A549 (cell line): Measurements from ENCODE around the gene ADAM8. TPM values are rescaled to one million over a fixed set of nuclear protein-coding genes. Genes with fewer than 3 reads are reported as not detected.

Experiments used
- ATOH8 ChIP-seq: fragments of 250-450 bp; sonication (Bioruptor Pico); IDR thresholded peaks from 2 replicates; pipeline ENCODE4 v1.5.0; 2020; ENCODE audit warnings: low read depth, mild to moderate bottlenecking, moderate library complexity
- BCL3 ChIP-seq: fragments of >200 bp; sonication (Bioruptor Twin); formaldehyde crosslinking; IDR thresholded peaks from 3 replicates; pipeline ENCODE4 v1.6.1; 2016
- BHLHE40 ChIP-seq: IDR thresholded peaks from 2 replicates; pipeline ENCODE4 v1.6.1; 2012; ENCODE audit warnings: low read depth, low read length, inconsistent platforms
- CEBPB ChIP-seq, 2 experiments: fragments of >200 bp in 1 of 2; sonication (Bioruptor Twin) in 1 of 2; formaldehyde crosslinking in 1 of 2; IDR thresholded peaks; 2 replicates each; pipeline ENCODE4 v1.6.1; 2012 to 2016
- CHD4 ChIP-seq: fragments of 200-600 bp; sonication (generic); IDR thresholded peaks from 2 replicates; pipeline ENCODE4 v1.6.1; 2016; ENCODE audit warnings: antibody characterized with exemption, mild to moderate bottlenecking, borderline replicate concordance
- CTCF ChIP-seq: fragments of >200 bp; sonication (Bioruptor Twin); formaldehyde crosslinking; IDR thresholded peaks from 3 replicates; pipeline ENCODE4 v1.5.1; 2016
- FOSB ChIP-seq: fragments of 250-450 bp; sonication (Bioruptor Pico); IDR thresholded peaks from 2 replicates; pipeline ENCODE4 v1.5.0; 2020; ENCODE audit warnings: mild to moderate bottlenecking, moderate library complexity
- FOSL2 ChIP-seq, 2 experiments: fragments of 450-650 bp in 1 of 2; fragments of >200 bp in 1 of 2; sonication (Bioruptor Twin) in 1 of 2; formaldehyde crosslinking; IDR thresholded peaks; 2 replicates each; pipeline versions ENCODE4 v1.5.0 to v1.6.1; 2016 to 2020; ENCODE audit warnings: mild to moderate bottlenecking in 1 of 2, moderate library complexity in 1 of 2
- FOXS1 ChIP-seq: fragments of 250-450 bp; sonication (Bioruptor Pico); IDR thresholded peaks from 2 replicates; pipeline ENCODE4 v1.5.0; 2020; ENCODE audit warnings: mild to moderate bottlenecking, moderate library complexity
- HDAC2 ChIP-seq: fragments of 200-600 bp; sonication (generic); IDR thresholded peaks from 2 replicates; pipeline ENCODE4 v1.6.1; 2016
- HEYL ChIP-seq: fragments of 250-450 bp; sonication (Bioruptor Pico); IDR thresholded peaks from 2 replicates; pipeline ENCODE4 v1.8.0; 2021; ENCODE audit warnings: mild to moderate bottlenecking, moderate library complexity
- HOXA7 ChIP-seq: fragments of 250-450 bp; sonication (Bioruptor Pico); IDR thresholded peaks from 2 replicates; pipeline ENCODE4 v1.5.0; 2020; ENCODE audit warnings: mild to moderate bottlenecking, moderate library complexity
- JUN ChIP-seq, 2 experiments: fragments of >200 bp; sonication (Bioruptor Twin); formaldehyde crosslinking; IDR thresholded peaks; 2 replicates in 1 of 2; 3 replicates in 1 of 2; pipeline ENCODE4 v1.6.1; 2016 to 2017
- KDM1A ChIP-seq: fragments of 200-600 bp; sonication (generic); IDR thresholded peaks from 2 replicates; pipeline ENCODE4 v1.6.1; 2016; ENCODE audit warnings: low read depth, mild to moderate bottlenecking
- MAFK ChIP-seq: fragments of 450-650 bp; IDR thresholded peaks from 2 replicates; pipeline ENCODE4 v1.6.1; 2014; ENCODE audit not compliant: partially characterized antibody
- MAX ChIP-seq: IDR thresholded peaks from 2 replicates; pipeline ENCODE4 v1.6.1; 2012
- MAZ ChIP-seq: fragments of 150-350 bp; IDR thresholded peaks from 2 replicates; pipeline ENCODE4 v1.6.1; 2014; ENCODE audit warnings: antibody characterized with exemption, low read depth, low read length, borderline replicate concordance
- NPAS2 ChIP-seq: fragments of 250-450 bp; sonication (Bioruptor Pico); IDR thresholded peaks from 2 replicates; pipeline ENCODE4 v1.8.0; 2022; ENCODE audit warnings: mild to moderate bottlenecking, moderate library complexity, borderline replicate concordance
- PHF8 ChIP-seq: fragments of 200-600 bp; sonication (generic); IDR thresholded peaks from 2 replicates; pipeline ENCODE4 v1.6.1; 2016; ENCODE audit warnings: low read depth, mild to moderate bottlenecking, antibody characterized with exemption, moderate library complexity, borderline replicate concordance
- POLR2A ChIP-seq: IDR thresholded peaks from 2 replicates; pipeline ENCODE4 v1.6.1; 2012; ENCODE audit warnings: mild to moderate bottlenecking, low read length
- RCOR1 ChIP-seq: fragments of 150-350 bp; IDR thresholded peaks from 2 replicates; pipeline ENCODE4 v1.6.1; 2014; ENCODE audit warnings: antibody characterized with exemption, low read length, low read depth
- SMC3 ChIP-seq: fragments of >200 bp; sonication (Bioruptor Twin); formaldehyde crosslinking; IDR thresholded peaks from 3 replicates; pipeline ENCODE4 v1.6.1; 2018; ENCODE audit warnings: inconsistent platforms
- ZC3H11A ChIP-seq: fragments of 450-650 bp; IDR thresholded peaks from 2 replicates; pipeline ENCODE4 v1.6.1; 2014; ENCODE audit warnings: antibody characterized with exemption, mild to moderate bottlenecking
- ZFP36 ChIP-seq: fragments of 450-650 bp; IDR thresholded peaks from 2 replicates; pipeline ENCODE4 v1.6.1; 2014; ENCODE audit warnings: borderline replicate concordance; ENCODE audit not compliant: partially characterized antibody
- ZNF302 ChIP-seq: fragments of 250-450 bp; sonication (Bioruptor Pico); IDR thresholded peaks from 2 replicates; pipeline ENCODE4 v1.9.0; 2021; ENCODE audit warnings: inconsistent platforms, mild to moderate bottlenecking, moderate library complexity
- polyA plus RNA-seq, 4 experiments: library from polyadenylated mRNA; depleted of rRNA in 3 of 4; stranded (reverse); fragments of >200 nt; fragmentation: RNase III in 1 of 4; extraction: RNeasy Plus Mini Kit Qiagen cat#74134 plus additional on column Dnase treatment in 1 of 4; gene quantifications; 2 replicates in 3 of 4; 3 replicates in 1 of 4; pipeline ENCODE4 v1.2.3, GENCODE V29; 2011 to 2017
- TF ChIP-seq, protein P1 (sequence below): fragments of >200 bp; sonication (Bioruptor Twin); formaldehyde crosslinking; IDR thresholded peaks from 2 replicates; pipeline ENCODE4 v1.6.1; 2016

ADAM8 gene
- polyA plus RNA-seq, 2 of the 4 experiments (the other 2 are of a cell fraction), result 1.4 to 4.1 TPM

DNA sequence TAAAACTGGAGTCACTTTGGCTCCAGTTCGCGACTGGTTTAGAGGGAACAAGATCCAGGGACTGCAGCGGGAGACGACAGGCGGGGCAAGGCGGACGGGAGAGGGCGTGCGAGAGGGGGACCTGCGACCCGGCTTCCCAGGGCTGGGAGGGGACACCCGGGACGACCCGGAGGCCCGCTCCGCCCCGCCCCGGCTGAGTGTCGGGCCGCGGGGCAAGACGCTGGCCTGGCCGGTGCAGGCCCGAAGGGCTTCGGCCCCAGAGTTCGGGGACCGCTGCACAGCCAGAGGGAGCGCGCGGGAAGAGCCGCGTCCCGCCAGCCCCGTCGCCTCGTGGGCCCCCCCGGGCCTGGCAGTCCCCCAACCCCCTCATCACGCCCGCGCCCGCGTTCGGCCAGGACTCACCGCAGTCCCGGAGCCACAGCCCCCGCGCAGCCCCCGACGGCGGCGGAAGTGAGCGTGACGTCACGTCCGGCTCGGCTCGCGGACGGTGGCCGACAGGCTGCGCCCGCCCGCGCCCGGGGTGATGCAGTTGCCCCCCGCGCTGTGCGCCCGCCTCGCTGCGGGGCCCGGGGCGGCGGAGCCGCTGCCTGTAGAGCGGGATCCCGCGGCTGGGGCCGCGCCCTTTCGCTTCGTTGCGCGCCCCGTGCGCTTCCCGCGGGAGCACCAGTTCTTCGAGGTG, 31.9 kb upstream of the ADAM8 start, which contains the start of the genes TUBGCP2 and ZNF511 (continued):
- TF ChIP-seq MAFK (no peak), MAX (peak; percentile 33; the same call in 1 of the 2 replicates), ATOH8 (no peak), POLR2A (peak; percentile 57), HDAC2 (no peak), BHLHE40 (no peak), ZNF302 (no peak), JUN (IDR thresholded peaks at IDR 0.05) (peak in 1 of 2 experiments; percentile 96; a peak in 3 of 5 replicates), NPAS2 (CRISPR knock-in tag) (0 out of 2 replicates have a peak, but pooled peaks have one; percentile 19), FOXS1 (no peak), HEYL (no peak), HOXA7 (CRISPR knock-in tag) (no peak), FOSL2 (IDR thresholded peaks at IDR 0.05) (no peak), FOSL2 (CRISPR knock-in tag; IDR thresholded peaks at IDR 0.05) (peak; percentile 65), MAZ (0 out of 2 replicates have a peak, but pooled peaks have one; percentile 18), RCOR1 (no peak), ZC3H11A (no peak), CTCF (no peak), CEBPB (IDR thresholded peaks at IDR 0.05) (no peak), FOSB (CRISPR knock-in tag) (no peak), CHD4 (no peak), PHF8 (peak; percentile 85), BCL3 (peak; percentile 90), SMC3 (no peak), ZFP36 (no peak), KDM1A (no peak)
- TF ChIP-seq, protein P1, sequence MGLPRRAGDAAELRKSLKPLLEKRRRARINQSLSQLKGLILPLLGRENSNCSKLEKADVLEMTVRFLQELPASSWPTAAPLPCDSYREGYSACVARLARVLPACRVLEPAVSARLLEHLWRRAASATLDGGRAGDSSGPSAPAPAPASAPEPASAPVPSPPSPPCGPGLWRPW, result no peak
